ENCODE data around the gene HEPN1. TPM values are rescaled to one million over a fixed set of nuclear protein-coding genes. Genes with fewer than 3 reads are reported as not detected.

HEPN1 gene
- total and polyA plus RNA-seq, 10 of the 15 experiments (the other 5 are each of a cell fraction or from before 2014, with no cell fraction given) = not detected

GRCh38 chr11:124880290-124880611, 38.8 kb upstream of the HEPN1 start (continued):
- no peak for TF ChIP-seq RUNX3 (IDR thresholded peaks at IDR 0.05; ENCODE audit: low read length)
- no peak for TF ChIP-seq BACH1 (IDR thresholded peaks at IDR 0.05; ENCODE audit: borderline replicate concordance)
- TF ChIP-seq, protein P1, sequence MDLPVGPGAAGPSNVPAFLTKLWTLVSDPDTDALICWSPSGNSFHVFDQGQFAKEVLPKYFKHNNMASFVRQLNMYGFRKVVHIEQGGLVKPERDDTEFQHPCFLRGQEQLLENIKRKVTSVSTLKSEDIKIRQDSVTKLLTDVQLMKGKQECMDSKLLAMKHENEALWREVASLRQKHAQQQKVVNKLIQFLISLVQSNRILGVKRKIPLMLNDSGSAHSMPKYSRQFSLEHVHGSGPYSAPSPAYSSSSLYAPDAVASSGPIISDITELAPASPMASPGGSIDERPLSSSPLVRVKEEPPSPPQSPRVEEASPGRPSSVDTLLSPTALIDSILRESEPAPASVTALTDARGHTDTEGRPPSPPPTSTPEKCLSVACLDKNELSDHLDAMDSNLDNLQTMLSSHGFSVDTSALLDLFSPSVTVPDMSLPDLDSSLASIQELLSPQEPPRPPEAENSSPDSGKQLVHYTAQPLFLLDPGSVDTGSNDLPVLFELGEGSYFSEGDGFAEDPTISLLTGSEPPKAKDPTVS (IDR thresholded peaks at IDR 0.05; ENCODE audit: low read depth, low read length) = no peak
- no peak for TF ChIP-seq ZSCAN29 (IDR thresholded peaks at IDR 0.05)
- TF ChIP-seq, protein P2, sequence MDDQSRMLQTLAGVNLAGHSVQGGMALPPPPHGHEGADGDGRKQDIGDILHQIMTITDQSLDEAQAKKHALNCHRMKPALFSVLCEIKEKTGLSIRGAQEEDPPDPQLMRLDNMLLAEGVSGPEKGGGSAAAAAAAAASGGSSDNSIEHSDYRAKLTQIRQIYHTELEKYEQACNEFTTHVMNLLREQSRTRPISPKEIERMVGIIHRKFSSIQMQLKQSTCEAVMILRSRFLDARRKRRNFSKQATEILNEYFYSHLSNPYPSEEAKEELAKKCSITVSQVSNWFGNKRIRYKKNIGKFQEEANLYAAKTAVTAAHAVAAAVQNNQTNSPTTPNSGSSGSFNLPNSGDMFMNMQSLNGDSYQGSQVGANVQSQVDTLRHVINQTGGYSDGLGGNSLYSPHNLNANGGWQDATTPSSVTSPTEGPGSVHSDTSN (IDR thresholded peaks at IDR 0.05; ENCODE audit: insufficient replicate concordance, low read depth, low read length) = no peak
- TF ChIP-seq SREBF2 (IDR thresholded peaks at IDR 0.05; ENCODE audit: low read length) = no peak
- no peak for TF ChIP-seq SRF (IDR thresholded peaks at IDR 0.05; ENCODE audit: low read depth in 2 of 2, low read length in 2 of 2)

DNA sequence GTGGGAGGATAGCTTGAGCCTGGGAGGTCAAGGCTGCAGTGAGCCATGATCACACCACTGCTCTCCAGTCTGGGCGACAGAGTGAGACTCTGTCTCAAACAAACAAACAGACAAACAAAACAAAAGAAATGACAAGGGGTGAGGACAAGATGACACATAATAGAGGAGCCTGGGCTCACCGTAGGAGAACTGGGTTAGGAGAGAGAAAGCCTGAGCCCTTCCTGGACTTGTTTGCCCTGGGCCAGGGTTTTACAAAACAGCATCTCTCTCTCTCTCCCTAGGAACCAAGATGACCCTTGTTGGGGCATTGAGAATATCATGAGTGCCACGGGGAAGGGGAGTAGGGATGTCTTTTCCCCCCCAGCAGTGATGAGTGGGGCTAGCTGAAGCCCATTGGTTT, 38.1 kb upstream of the HEPN1 start:
- Histone ChIP-seq H3K27ac (ENCODE audit: control insufficient read depth, insufficient read depth) (no peak overlapping the region), H3K36me3 (ENCODE audit: control insufficient read depth in 2 of 2, insufficient read depth in 2 of 2, low read length in 1 of 2) (no peaks in the 10 kb centered on the region), H3K9me3 (replicated peaks; ENCODE audit: control insufficient read depth, insufficient read depth, low read length) (no peaks in the 10 kb centered on the region), H4K20me1 (ENCODE audit: control insufficient read depth, insufficient read depth) (no peaks in the 10 kb centered on the region), H3K79me2 (ENCODE audit: control insufficient read depth, insufficient read depth, low read length) (no peaks in the 10 kb centered on the region), H3K4me1 (ENCODE audit: control insufficient read depth, insufficient read depth, low read length) (no peaks in the 10 kb centered on the region), H3K9ac (ENCODE audit: control insufficient read depth, insufficient read depth, low read length) (no peak overlapping the region), H3K4me2 (ENCODE audit: control insufficient read depth, insufficient read depth) (no peak overlapping the region), H3K4me3 (no peak overlapping the region), H2AFZ (ENCODE audit: control insufficient read depth, low read depth, low read length) (no peak overlapping the region), H3K27me3 (replicated peaks in 1 of 2; ENCODE audit: control insufficient read depth in 2 of 2, insufficient read depth in 2 of 2, low read length in 1 of 2) (peaks cover 0 to 4% of the 10 kb centered on the region in 2 experiments; a peak in 1 of 4 replicates)
- WGBS (ENCODE audit: insufficient coverage, insufficient replicate concordance, low lambda C conversion rate, missing lambda C conversion rate) = 33% methylated on average over 3 of the region's 3 CpGs
- ChIA-PET POLR2A (no interaction called here), SMC1A (ENCODE audit: uncharacterized antibody, unreplicated experiment) (no interaction called here), CTCF (no interaction called here), RAD21 (ENCODE audit: unreplicated experiment) (no interaction called here)
- no TSS peak for BruUV-seq (replicated peaks)
- no peak for DNase-seq (ENCODE audit: low read depth, low spot score)
- TF ChIP-seq PAX5 (IDR thresholded peaks at IDR 0.05; ENCODE audit: borderline replicate concordance, low read depth, low read length) (no peak), HCFC1 (IDR thresholded peaks at IDR 0.05; ENCODE audit: low read length) (no peak), MTA3 (IDR thresholded peaks at IDR 0.05; ENCODE audit: borderline replicate concordance, low read length) (no peak), SMARCA5 (IDR thresholded peaks at IDR 0.05) (no peak), MTA2 (IDR thresholded peaks at IDR 0.05; ENCODE audit: low read depth) (no peak), PML (IDR thresholded peaks at IDR 0.05; ENCODE audit: low read length) (no peak), MEF2A (IDR thresholded peaks at IDR 0.05; ENCODE audit: insufficient read depth, low read depth, low read length) (no peak), CREB1 (IDR thresholded peaks at IDR 0.05; ENCODE audit: low read depth) (no peak), RFX5 (IDR thresholded peaks at IDR 0.05; ENCODE audit: low read depth, low read length) (no peak)
- TF ChIP-seq, protein P3, sequence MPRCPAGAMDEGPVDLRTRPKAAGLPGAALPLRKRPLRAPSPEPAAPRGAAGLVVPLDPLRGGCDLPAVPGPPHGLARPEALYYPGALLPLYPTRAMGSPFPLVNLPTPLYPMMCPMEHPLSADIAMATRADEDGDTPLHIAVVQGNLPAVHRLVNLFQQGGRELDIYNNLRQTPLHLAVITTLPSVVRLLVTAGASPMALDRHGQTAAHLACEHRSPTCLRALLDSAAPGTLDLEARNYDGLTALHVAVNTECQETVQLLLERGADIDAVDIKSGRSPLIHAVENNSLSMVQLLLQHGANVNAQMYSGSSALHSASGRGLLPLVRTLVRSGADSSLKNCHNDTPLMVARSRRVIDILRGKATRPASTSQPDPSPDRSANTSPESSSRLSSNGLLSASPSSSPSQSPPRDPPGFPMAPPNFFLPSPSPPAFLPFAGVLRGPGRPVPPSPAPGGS (IDR thresholded peaks at IDR 0.05; ENCODE audit: borderline replicate concordance, insufficient read depth, low read depth, low read length, poor library complexity, severe bottlenecking) = no peak
- TF ChIP-seq, protein P4, sequence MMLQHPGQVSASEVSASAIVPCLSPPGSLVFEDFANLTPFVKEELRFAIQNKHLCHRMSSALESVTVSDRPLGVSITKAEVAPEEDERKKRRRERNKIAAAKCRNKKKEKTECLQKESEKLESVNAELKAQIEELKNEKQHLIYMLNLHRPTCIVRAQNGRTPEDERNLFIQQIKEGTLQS (IDR thresholded peaks at IDR 0.05; ENCODE audit: borderline replicate concordance, extremely low read depth, low read depth, low read length) = no peak
- no peak for ATAC-seq
- FAIRE-seq = no peak
- intact Hi-C loops (cut with micrococcal nuclease; ENCODE audit: unreplicated experiment) (loop anchor here (10.0 kb wide), 1 partner anchor 264 kb away; no protein-coding TSS in a partner anchor), in situ Hi-C loops (cut with MboI) (no loop called here)

All from GM12878 (cell line).